NT2/D1 (cell line): ENCODE measurements around the gene SPRED1.

Experiments used
- SUZ12 ChIP-seq: IDR thresholded peaks from 2 replicates; pipeline ENCODE4 v1.6.1; 2011; ENCODE audit not compliant: insufficient read length, insufficient read depth; ENCODE audit errors: extremely low read depth
- YY1 ChIP-seq: IDR thresholded peaks from 2 replicates; pipeline ENCODE4 v1.6.1; 2011; ENCODE audit not compliant: insufficient read length, insufficient read depth
- ZNF274 ChIP-seq: IDR thresholded peaks from 2 replicates; pipeline ENCODE4 v1.6.1; 2011; ENCODE audit warnings: mild to moderate bottlenecking, low read depth, low read length

DNA sequence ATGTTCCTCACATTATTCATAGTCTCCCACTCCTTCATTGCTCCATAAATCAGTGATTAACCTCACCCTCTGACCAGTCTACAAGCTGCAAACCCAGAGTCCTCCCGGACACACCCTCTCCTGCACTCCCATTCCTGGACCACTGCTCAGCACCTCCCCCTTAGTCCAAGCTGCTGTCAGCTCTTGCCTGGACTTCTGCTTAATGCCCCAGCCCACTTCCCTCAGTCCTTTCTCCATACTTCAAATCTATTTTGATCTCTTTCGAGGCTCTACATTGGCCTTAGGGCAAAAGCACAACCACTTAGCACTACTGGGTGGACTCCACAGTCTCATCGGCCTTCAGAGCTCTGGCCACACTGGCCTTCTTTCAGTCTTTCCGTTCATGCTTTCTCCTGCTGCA, 121.9 kb downstream of the SPRED1 start:
- TF ChIP-seq YY1, result no peak
- no peak for TF ChIP-seq ZNF274
- TF ChIP-seq SUZ12, result no peak
